ENCODE results near the gene UBALD2. TPM values are rescaled to one million over a fixed set of nuclear protein-coding genes. Genes with fewer than 3 reads are reported as not detected.
"Not testable (repeated sequence)": the region's sequence is repeated elsewhere in the genome, so short reads cannot be mapped to it uniquely, and the experiment has no call there.

UBALD2 gene
- total RNA-seq, 1 donor from 2014 or later = 18.4 TPM

DNA sequence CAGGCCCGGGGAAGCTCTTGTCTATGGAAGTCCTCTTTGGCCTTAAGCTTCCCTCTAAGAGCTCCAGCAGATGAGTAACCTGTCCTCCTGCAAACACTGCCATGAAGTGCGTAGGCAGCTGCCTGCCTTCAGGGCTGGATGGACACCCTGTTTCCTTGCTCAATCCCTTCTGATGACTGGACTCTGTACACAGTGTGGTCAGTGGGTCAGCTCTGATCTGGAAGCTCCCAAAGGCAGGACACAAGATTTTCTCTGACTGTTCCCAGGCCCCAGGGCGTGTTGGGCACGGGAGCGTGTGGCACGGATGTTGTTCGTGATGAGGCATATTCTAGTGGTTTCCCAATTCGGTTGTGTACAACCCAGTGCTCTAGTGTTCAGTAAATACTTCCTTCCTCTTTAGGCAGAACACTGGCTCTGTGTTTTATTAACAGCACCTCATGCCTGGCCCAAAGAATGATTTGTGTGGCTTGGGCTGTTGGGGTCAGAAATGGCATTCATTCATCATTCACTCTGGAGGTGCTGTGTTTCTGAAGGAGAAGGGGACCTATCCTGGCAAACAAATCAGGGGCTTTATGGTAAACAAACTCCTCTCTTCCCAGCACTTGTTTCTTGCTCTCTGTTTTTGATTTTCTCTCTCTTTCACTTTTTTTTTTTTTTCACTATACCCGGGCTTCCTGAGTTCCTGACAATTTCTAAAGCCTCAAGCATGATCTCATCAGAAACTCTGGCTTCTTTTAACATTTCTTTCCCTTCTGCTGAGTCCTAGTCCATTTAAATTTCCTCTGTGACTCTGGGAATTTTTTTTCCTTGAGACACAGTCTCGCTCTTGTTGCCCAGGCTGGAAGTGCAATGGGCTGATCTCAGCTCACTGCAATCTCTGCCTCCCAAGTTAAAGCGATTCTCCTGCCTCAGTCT lies 12.9 kb upstream of the UBALD2 start:
- DNase-seq (ENCODE audit: extremely low spot score in 2 of 2) = no peak
- Histone ChIP-seq H3K4me3 (no peak overlapping the region), H3K27me3 (no peaks in the 10 kb centered on the region), H3K36me3 (no peaks in the 10 kb centered on the region), H3K27ac (peak overlapping the region; percentile 63), H3K9me3 (no peaks in the 10 kb centered on the region), H3K4me1 (peaks cover 12% of the 10 kb centered on the region)
- intact Hi-C loops (cut with DNase I) = no loop called here
- TF ChIP-seq CTCF (IDR thresholded peaks at IDR 0.05) (no peak), POLR2AphosphoS5 (IDR thresholded peaks at IDR 0.05; ENCODE audit: insufficient read depth in 1 of 2, low read depth in 1 of 2) (peak; percentile 65 to 68)

DNA sequence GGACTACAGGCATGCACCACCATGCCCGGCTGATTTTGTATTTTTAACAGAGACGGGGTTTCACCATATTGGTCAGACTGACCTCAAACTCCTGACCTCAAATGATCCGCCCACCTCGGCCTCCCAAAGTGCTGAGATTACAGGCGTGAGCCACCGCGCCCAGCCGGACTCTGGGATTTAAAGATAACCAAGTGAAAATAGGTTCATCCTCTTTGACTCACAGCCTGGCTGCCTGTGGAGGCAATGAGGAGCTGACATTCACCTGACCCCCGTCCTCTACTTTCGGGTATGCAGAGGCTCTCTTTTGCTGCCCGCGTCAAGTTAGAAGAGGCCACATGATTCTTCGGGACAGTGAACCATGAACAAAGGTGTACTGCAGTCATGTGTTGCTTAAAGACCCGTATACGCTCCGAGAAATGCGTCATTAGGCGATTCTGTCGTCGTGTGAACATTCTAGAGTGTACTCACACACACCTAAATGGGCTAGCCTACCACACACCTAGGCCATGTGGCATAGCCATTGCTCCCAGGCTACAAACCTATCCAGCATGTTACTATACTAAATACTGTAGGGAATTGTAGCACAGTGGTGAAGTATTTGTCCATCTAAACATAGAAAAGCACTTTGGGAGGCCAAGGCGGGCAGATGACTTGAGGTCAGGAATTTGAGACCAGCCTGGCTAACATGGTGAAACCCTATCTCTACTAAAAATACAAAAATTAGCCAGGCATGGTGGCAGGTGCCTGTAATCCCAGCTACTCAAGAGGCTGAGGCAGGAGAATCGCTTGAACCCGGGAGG lies 12.0 kb upstream of the UBALD2 start:
- H3K27me3 ChIP-seq; DNase-seq (ENCODE audit: extremely low spot score in 2 of 2); intact Hi-C loops (cut with DNase I); H3K4me3 ChIP-seq; H3K36me3 ChIP-seq; H3K9me3 ChIP-seq: not testable (repeated sequence)
- Histone ChIP-seq H3K4me1 (peaks cover 12% of the 10 kb centered on the region), H3K27ac (peak overlapping the region; percentile 10)

- Histone ChIP-seq H3K27ac (no peak overlapping the region), H3K9me3 (no peaks in the 10 kb centered on the region), H3K4me3 (no peak overlapping the region), H3K36me3 (no peaks in the 10 kb centered on the region), H3K4me1 (peaks cover 12% of the 10 kb centered on the region), H3K27me3 (no peaks in the 10 kb centered on the region)
- intact Hi-C loops (cut with DNase I) = no loop called here
- no peak for DNase-seq (ENCODE audit: extremely low spot score in 2 of 2)
- no peak for TF ChIP-seq POLR2A (IDR thresholded peaks at IDR 0.05)
- no peak for TF ChIP-seq POLR2AphosphoS5 (IDR thresholded peaks at IDR 0.05; ENCODE audit: insufficient read depth in 1 of 2, low read depth in 1 of 2)
These were observed 11.3 kb upstream of the UBALD2 start for GRCh38 chr17:76253841-76254240.

DNA sequence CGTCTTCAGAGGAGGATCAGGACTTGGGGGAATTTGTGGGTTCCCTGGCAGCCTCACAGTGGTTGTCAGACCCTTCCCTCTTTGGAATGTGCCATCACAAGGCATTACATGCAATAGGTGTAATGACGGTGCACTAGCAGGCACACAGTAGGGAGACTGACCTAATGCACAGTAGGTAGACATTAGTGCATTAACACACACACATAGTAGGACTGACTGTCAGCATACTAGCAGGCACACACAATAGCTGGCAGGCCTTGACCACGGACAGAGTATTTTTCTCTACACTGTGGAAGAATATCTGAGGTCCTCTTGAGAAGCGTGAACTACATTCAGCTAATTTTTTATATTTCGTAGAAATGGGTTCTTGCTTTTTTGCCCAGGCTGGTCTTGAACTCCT lies 10.9 kb upstream of the UBALD2 start:
- DNase-seq (ENCODE audit: extremely low spot score in 2 of 2) = no peak
- intact Hi-C loops (cut with DNase I) = no loop called here
- peaks cover 12% of the 10 kb centered on the region for H3K4me1 ChIP-seq
- no peaks in the 10 kb centered on the region for H3K9me3 ChIP-seq
- H3K4me3 ChIP-seq = no peak overlapping the region
- no peaks in the 10 kb centered on the region for H3K36me3 ChIP-seq
- no peak for TF ChIP-seq POLR2AphosphoS5 (IDR thresholded peaks at IDR 0.05; ENCODE audit: insufficient read depth in 1 of 2, low read depth in 1 of 2)
- TF ChIP-seq CTCF (IDR thresholded peaks at IDR 0.05) = no peak
- no peak for TF ChIP-seq POLR2A (IDR thresholded peaks at IDR 0.05)
- H3K27ac ChIP-seq = no peak overlapping the region
- no peaks in the 10 kb centered on the region for H3K27me3 ChIP-seq

- H3K4me3 ChIP-seq = no peak overlapping the region
- no peak for DNase-seq (ENCODE audit: extremely low spot score in 2 of 2)
- no peak overlapping the region for H3K27ac ChIP-seq
- intact Hi-C loops (cut with DNase I) = no loop called here
- no peaks in the 10 kb centered on the region for H3K9me3 ChIP-seq
- no peak for TF ChIP-seq CTCF (IDR thresholded peaks at IDR 0.05)
- no peak for TF ChIP-seq POLR2A (IDR thresholded peaks at IDR 0.05)
- no peak for TF ChIP-seq POLR2AphosphoS5 (IDR thresholded peaks at IDR 0.05; ENCODE audit: insufficient read depth in 1 of 2, low read depth in 1 of 2)
- H3K4me1 ChIP-seq = peaks cover 20% of the 10 kb centered on the region
- no peaks in the 10 kb centered on the region for H3K27me3 ChIP-seq
- no peaks in the 10 kb centered on the region for H3K36me3 ChIP-seq
These were observed 9.2 kb upstream of the UBALD2 start for GRCh38 chr17:76255801-76256429.

DNA sequence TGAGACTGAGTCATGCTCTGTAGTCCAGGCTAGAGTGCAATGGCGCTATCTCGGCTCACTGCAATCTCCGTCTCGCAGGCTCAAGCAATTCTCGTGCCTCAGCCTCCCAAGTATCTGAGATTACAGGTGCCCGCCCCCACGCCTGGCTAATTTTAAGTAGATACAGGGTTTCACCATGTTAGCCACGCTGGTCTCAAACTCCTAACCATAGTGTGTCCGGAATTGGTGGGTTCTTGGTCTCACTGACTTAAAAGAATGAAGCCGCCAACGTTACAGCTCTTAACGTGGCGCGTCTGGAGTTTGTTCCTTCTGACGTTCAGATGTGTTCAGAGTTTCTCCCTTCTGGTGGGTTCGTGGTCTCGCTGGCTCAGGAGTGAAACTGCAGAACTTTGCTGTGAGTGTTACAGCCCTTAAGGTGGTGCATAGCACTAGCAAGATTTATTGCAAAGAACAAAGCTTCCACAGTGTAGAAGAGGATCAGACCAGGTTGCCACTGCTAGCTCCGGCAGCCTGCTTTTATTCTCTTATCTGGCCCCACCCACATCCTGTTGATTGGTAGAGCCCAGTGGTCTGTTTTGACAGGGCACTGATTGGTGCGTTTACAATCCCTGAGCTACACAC lies 8.6 kb upstream of the UBALD2 start:
- DNase-seq (ENCODE audit: extremely low spot score in 2 of 2); H3K4me3 ChIP-seq; H3K27ac ChIP-seq; intact Hi-C loops (cut with DNase I); H3K27me3 ChIP-seq; H3K36me3 ChIP-seq; H3K9me3 ChIP-seq: not testable (repeated sequence)
- H3K4me1 ChIP-seq = peaks cover 18% of the 10 kb centered on the region

Measured in vagina (tissue), 2 donors.